T-helper 17 cell (primary cell): ENCODE data around the gene IFI27. TPM values are rescaled to one million over a fixed set of nuclear protein-coding genes. Genes with fewer than 3 reads are reported as not detected.
A peak's percentile ranks its signal among the peaks of the same experiment; 100 is the strongest.

Source experiments
- ATAC-seq: fragments of 150-1000 bp; cut with Tn5 transposase; 2 replicates; pipeline ENCODE4 v1.10.0; 2021; ENCODE audit warnings: mild to moderate bottlenecking, moderate library complexity
- DNase-seq, 3 donors: peaks; one replicate each; pipeline versions ENCODE4 v3.0.0 to v3.0.0-alpha.2; 2020 to 2021
- H3K9me3 ChIP-seq: one replicate; pipeline ENCODE4 v1.7.0; 2013; ENCODE audit warnings: low read length, mild to moderate bottlenecking; ENCODE audit not compliant: control insufficient read depth, poor library complexity, severe bottlenecking
- H3K27ac Mint-ChIP-seq: one replicate; pipeline ENCODE4 v1.8.0; 2022; ENCODE audit warnings: mild to moderate bottlenecking, moderate library complexity, mixed read lengths
- H3K27me3 Mint-ChIP-seq: one replicate; pipeline ENCODE4 v1.8.0; 2022; ENCODE audit warnings: mixed read lengths
- H3K36me3 Mint-ChIP-seq: one replicate; pipeline ENCODE4 v1.8.0; 2022; ENCODE audit warnings: low read depth, mixed read lengths
- H3K4me1 Mint-ChIP-seq: one replicate; pipeline ENCODE4 v1.8.0; 2022; ENCODE audit warnings: mild to moderate bottlenecking, mixed read lengths
- H3K4me3 Mint-ChIP-seq: one replicate; pipeline ENCODE4 v1.8.0; 2022; ENCODE audit warnings: mild to moderate bottlenecking, moderate library complexity, mixed read lengths
- total RNA-seq, 4 donors: library from RNA in 2 of 4; stranded (reverse) in 2 of 4; gene quantifications; one replicate each; pipeline ENCODE4 v1.2.3 and lab custom pipeline; 2022 to 2026

IFI27 gene
- total RNA-seq, 2 donors from 2014 or later: 0.63 to 1.0 TPM

DNA sequence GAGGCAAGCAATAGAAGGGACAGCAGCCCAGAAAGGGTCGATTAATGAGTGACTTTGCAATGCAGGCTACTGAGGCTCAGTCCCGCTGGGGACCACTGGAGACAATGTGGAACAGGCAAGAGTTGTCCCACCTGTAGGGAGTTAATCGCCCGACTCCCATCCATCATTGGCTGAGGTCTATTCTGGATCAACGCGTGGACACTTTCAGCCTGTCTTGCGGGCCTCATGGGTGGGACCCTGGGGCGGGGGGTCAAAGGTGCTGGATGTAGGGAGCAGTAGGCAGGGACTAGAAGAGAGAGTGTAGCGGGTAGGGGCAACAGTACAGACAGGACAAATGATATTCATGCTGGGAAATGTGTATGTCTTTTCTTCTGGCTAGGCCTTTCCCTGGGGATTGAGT, 12.8 kb downstream of the IFI27 start:
- Mint-ChIP-seq H3K4me3 (no peak overlapping the region), H3K36me3 (no peaks in the 10 kb centered on the region), H3K4me1 (peaks cover under 1% of the 10 kb centered on the region), H3K27me3 (peaks cover under 1% of the 10 kb centered on the region), H3K27ac (no peak overlapping the region)
- ATAC-seq: no peak
- peaks cover 5% of the 10 kb centered on the region for H3K9me3 ChIP-seq
- DNase-seq: no peak

GRCh38 chr14:94123868-94124267, 13.3 kb downstream of the IFI27 start:
- DNase-seq: no peak
- no peaks in the 10 kb centered on the region for H3K27me3 Mint-ChIP-seq
- peaks cover 6% of the 10 kb centered on the region for H3K4me1 Mint-ChIP-seq
- no peak for ATAC-seq
- H3K9me3 ChIP-seq: peaks cover 5% of the 10 kb centered on the region
- H3K36me3 Mint-ChIP-seq: no peaks in the 10 kb centered on the region
- H3K4me3 Mint-ChIP-seq: no peak overlapping the region
- H3K27ac Mint-ChIP-seq: peak overlapping the region; percentile 10

GRCh38 chr14:94124582-94125377, 14.2 kb downstream of the IFI27 start:
- Mint-ChIP-seq H3K4me1 (peaks cover 12% of the 10 kb centered on the region), H3K4me3 (no peak overlapping the region), H3K27me3 (no peaks in the 10 kb centered on the region), H3K27ac (peak overlapping the region; percentile 10), H3K36me3 (no peaks in the 10 kb centered on the region)
- DNase-seq (no peak), ATAC-seq (no peak)
- no peaks in the 10 kb centered on the region for H3K9me3 ChIP-seq

DNA sequence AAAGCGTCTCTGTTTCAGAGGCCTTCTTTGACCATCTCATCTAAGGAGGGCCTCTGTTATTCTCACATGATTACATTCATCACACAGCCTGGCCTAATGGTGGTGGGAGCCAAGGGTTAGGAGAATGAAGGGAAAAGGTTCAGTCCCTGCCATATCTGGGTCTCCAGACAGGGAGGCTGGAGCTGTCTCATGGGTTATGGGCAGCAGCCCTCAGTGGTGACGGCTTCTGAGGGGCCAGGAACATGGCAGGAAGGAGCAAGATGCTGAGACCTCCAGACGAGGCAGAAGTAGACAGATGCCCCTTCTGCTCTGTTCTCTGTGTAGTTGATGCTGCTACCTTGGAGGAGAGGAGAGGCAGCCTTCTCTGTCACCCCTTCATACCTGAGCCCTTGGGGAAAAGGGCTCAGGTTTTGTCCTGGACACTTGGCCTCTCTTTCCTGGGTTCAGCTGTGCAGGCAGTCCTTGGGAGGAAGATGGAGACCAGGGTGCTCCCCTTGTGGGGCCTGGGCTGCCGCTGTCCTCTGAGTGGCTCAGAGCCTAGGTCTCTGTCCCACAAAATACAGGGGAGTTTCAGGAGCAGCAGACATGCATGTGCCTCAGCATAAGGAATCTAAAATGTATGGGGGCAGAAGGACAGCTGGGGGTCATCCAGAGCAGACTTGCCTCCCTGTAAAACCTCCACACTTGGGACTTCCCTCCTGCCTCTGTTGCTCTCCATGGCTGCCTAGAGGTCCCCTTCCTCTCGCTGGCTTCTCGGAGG, 15.3 kb downstream of the IFI27 start:
- no peaks in the 10 kb centered on the region for H3K9me3 ChIP-seq
- Mint-ChIP-seq H3K27me3 (no peaks in the 10 kb centered on the region), H3K4me1 (peaks cover 19% of the 10 kb centered on the region), H3K27ac (peak overlapping the region; percentile 71), H3K4me3 (no peak overlapping the region), H3K36me3 (no peaks in the 10 kb centered on the region)
- DNase-seq (no peak), ATAC-seq (no peak)

DNA sequence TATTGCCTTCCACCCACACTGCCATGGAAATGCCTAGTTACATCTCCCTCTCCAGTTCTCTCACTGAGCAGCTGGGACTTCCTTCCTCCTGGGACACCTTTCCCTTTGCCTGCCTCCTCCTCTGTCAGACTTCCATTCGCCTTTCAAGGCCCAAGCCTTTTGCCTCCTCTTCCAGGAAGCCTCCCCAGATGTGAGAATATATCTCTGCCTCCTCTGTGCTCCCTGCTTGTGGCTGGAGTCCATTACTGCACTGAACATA, 15.8 kb downstream of the IFI27 start:
- H3K9me3 ChIP-seq: no peaks in the 10 kb centered on the region
- Mint-ChIP-seq H3K27me3 (no peaks in the 10 kb centered on the region), H3K4me1 (peaks cover 19% of the 10 kb centered on the region), H3K4me3 (no peak overlapping the region), H3K27ac (peak overlapping the region; percentile 71), H3K36me3 (no peaks in the 10 kb centered on the region)
- DNase-seq (no peak), ATAC-seq (no peak)

DNA sequence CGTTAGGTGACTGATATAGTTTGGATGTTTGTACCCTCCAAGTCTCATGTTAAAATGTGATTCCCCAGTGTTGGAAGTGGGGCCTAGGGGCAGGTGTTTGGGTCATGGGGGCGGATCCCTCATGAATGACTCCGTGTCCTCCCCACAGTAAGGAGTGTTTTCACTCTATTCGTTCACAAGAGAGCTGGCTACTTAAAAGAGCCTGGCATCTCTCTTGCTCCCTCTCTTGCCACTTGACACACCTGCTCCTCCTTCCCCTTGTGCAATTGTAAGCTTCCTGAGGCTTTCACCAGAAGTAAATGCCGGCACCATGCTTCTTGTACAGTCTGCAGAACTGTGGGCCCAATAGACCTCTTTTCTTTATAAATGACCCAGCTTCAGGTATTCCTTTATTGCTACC, 16.3 kb downstream of the IFI27 start:
- H3K9me3 ChIP-seq: no peaks in the 10 kb centered on the region
- H3K4me3 Mint-ChIP-seq: peak overlapping the region; percentile 15
- DNase-seq (no peak), ATAC-seq (no peak)
- no peaks in the 10 kb centered on the region for H3K36me3 Mint-ChIP-seq
- no peaks in the 10 kb centered on the region for H3K27me3 Mint-ChIP-seq
- peaks cover 19% of the 10 kb centered on the region for H3K4me1 Mint-ChIP-seq
- H3K27ac Mint-ChIP-seq: peak overlapping the region; percentile 71

- peak overlapping the region; percentile 15 for H3K4me3 Mint-ChIP-seq
- DNase-seq (no peak), ATAC-seq (no peak)
- H3K9me3 ChIP-seq: no peaks in the 10 kb centered on the region
- H3K4me1 Mint-ChIP-seq: peaks cover 19% of the 10 kb centered on the region
- H3K36me3 Mint-ChIP-seq: no peaks in the 10 kb centered on the region
- peak overlapping the region; percentile 71 for H3K27ac Mint-ChIP-seq
- no peaks in the 10 kb centered on the region for H3K27me3 Mint-ChIP-seq
Measured at GRCh38 chr14:94127330-94127729, 16.8 kb downstream of the IFI27 start.

- no peak for DNase-seq
- no peaks in the 10 kb centered on the region for H3K9me3 ChIP-seq
- Mint-ChIP-seq H3K4me3 (peak overlapping the region; percentile 89), H3K27me3 (no peaks in the 10 kb centered on the region), H3K4me1 (peaks cover 19% of the 10 kb centered on the region), H3K36me3 (no peaks in the 10 kb centered on the region), H3K27ac (no peak overlapping the region)
- ATAC-seq: no peak
Measured at GRCh38 chr14:94128216-94128839, 17.8 kb downstream of the IFI27 start.

- H3K9me3 ChIP-seq: no peaks in the 10 kb centered on the region
- peak; percentile 94 for ATAC-seq
- Mint-ChIP-seq H3K27me3 (no peaks in the 10 kb centered on the region), H3K36me3 (no peaks in the 10 kb centered on the region), H3K27ac (peak within 1 kb of the TSS; percentile 82), H3K4me3 (peak within 1 kb of the TSS; percentile 89), H3K4me1 (peaks cover 19% of the 10 kb centered on the region)
- peak; percentile 29 to 63 (median 61) for DNase-seq
Measured at GRCh38 chr14:94129111-94129757, 18.7 kb downstream of the IFI27 start, which contains the start of gene IFI27L2. Gene IFI27L2, minus strand, starts transcription at chr14:94129604. Its CDS starts 40 bp downstream, at chr14:94129564.

DNA sequence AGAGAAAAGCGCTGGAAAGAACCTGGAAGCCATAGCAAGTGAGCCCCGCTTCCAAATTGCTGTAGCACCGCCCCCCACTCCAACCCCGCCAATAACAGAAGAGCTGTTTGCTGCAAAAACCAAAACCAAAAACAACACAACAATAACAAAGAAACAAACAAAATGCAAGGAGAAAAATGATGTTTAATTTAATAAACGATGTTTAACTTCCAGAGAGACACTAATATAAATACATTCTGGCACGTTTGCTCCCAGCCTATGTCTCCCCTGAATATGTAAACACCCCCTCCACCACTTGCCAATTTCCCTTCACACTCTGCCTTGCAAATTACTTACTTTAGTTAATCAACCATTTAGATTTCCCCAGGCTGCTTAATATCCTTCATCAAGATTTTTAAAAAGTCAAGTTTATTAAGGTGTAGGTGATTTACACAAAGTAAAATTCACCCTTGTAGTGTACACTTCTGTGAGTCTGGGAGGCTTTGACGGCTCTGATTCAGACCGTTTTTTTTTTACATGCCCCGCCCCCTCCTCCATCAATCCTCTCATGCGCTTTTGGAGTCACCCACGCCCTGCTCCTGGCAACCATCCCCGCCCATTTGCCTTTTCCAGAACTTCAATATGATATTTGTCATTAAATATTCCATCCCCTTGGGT, 19.4 kb downstream of the IFI27 start:
- Mint-ChIP-seq H3K4me3 (peak overlapping the region; percentile 89), H3K4me1 (peaks cover 19% of the 10 kb centered on the region), H3K27me3 (no peaks in the 10 kb centered on the region), H3K36me3 (no peaks in the 10 kb centered on the region), H3K27ac (peak overlapping the region; percentile 82)
- DNase-seq: peak in 1 of 3 donors; percentile 17
- peak; percentile 47 for ATAC-seq
- no peaks in the 10 kb centered on the region for H3K9me3 ChIP-seq

GRCh38 chr14:94132285-94132887, 21.9 kb downstream of the IFI27 start:
- no peak overlapping the region for H3K4me3 Mint-ChIP-seq
- peak in 2 of 3 donors; percentile 18 to 53 for DNase-seq
- H3K4me1 Mint-ChIP-seq: peaks cover 21% of the 10 kb centered on the region

GRCh38 chr14:94135476-94135875, 24.9 kb downstream of the IFI27 start:
- no peak overlapping the region for H3K4me3 Mint-ChIP-seq
- H3K27ac Mint-ChIP-seq: no peak overlapping the region
- ATAC-seq (no peak), DNase-seq (no peak)
- H3K9me3 ChIP-seq: no peaks in the 10 kb centered on the region
- H3K4me1 Mint-ChIP-seq: peaks cover 2% of the 10 kb centered on the region
- peaks cover 2% of the 10 kb centered on the region for H3K36me3 Mint-ChIP-seq
- peaks cover 9% of the 10 kb centered on the region for H3K27me3 Mint-ChIP-seq

More at GRCh38 chr14:94132285-94132887, 21.9 kb downstream of the IFI27 start:
- Mint-ChIP-seq H3K36me3 (no peaks in the 10 kb centered on the region), H3K27ac (no peak overlapping the region), H3K27me3 (peaks cover 4% of the 10 kb centered on the region)
- H3K9me3 ChIP-seq: no peaks in the 10 kb centered on the region
- ATAC-seq: peak; percentile 47
